RPMI7951 (cell line): ENCODE measurements around the gene LRRC63. TPM values are rescaled to one million over a fixed set of nuclear protein-coding genes. Genes with fewer than 3 reads are reported as not detected.
A peak's percentile ranks its signal among the peaks of the same experiment; 100 is the strongest.
"Not testable (repeated sequence)": the region's sequence is repeated elsewhere in the genome, so short reads cannot be mapped to it uniquely, and the experiment has no call there.

Experiments used
- DNase-seq: peaks from one replicate; pipeline ENCODE4 v3.0.0-alpha.2; 2012; ENCODE audit warnings: low read depth
- total RNA-seq: library from RNA; depleted of rRNA; stranded (reverse); fragments of >200 nt; shearing (Covaris generic); gene quantifications from 2 replicates; pipeline ENCODE4 v1.2.3, GENCODE V29; 2014

Gene LRRC63
- total RNA-seq, 1 experiment from 2014 or later, result 0.48 TPM

DNA sequence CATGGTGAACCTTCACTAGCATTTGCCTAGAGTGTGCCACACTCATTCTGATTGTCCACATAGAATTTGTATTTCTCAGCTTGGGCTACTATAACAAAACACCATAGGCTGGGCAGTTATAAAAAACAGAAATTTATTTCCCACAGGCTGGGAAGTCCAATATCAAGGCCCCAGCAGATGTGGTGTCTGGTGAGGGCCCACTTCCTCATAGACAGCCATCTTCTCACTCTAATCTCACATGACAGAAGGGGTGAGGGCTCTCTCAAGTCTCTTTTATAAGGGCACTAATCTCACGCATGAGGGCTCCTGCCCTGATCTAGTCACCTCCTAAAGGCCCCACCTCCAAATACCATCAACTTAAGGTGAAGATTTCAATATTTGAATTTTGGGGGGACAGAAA lies 53.6 kb downstream of the LRRC63 start:
- no peak for DNase-seq

- DNase-seq, result peak; percentile 2
These were observed 55.4 kb downstream of the LRRC63 start for GRCh38 chr13:46267166-46267565.

GRCh38 chr13:46270416-46270815 lies 58.7 kb downstream of the LRRC63 start:
- no peak for DNase-seq

- DNase-seq, result no peak
These were observed 62.5 kb downstream of the LRRC63 start for GRCh38 chr13:46274094-46274698.

- no peak for DNase-seq
These were observed 66.7 kb downstream of the LRRC63 start for GRCh38 chr13:46278474-46278873.

DNA sequence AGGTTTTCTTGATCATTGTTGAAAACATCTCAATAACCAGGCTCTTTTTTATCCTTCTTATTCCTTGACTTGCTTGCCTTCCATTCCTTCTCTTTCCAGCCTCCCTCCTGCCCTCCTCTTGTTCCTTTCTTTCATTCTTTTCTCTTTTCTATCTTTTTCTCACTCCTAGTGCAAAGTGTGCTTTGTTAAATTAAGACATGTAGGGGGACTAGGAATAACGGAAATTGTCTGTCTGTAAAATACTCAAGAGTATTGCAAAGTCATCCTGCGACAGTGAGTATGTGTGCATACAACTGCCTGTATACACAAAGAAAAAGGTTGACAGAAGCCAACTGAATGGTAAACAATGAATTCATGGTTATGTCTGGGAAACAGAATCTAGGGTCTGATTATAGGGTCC lies 70.1 kb downstream of the LRRC63 start:
- no peak for DNase-seq

GRCh38 chr13:46283912-46284824 lies 72.4 kb downstream of the LRRC63 start:
- not testable (repeated sequence) for DNase-seq

GRCh38 chr13:46286972-46287371 lies 75.2 kb downstream of the LRRC63 start:
- DNase-seq, result no peak

- peak; percentile 42 for DNase-seq
These were observed 77.0 kb downstream of the LRRC63 start for GRCh38 chr13:46288570-46289259.

DNA sequence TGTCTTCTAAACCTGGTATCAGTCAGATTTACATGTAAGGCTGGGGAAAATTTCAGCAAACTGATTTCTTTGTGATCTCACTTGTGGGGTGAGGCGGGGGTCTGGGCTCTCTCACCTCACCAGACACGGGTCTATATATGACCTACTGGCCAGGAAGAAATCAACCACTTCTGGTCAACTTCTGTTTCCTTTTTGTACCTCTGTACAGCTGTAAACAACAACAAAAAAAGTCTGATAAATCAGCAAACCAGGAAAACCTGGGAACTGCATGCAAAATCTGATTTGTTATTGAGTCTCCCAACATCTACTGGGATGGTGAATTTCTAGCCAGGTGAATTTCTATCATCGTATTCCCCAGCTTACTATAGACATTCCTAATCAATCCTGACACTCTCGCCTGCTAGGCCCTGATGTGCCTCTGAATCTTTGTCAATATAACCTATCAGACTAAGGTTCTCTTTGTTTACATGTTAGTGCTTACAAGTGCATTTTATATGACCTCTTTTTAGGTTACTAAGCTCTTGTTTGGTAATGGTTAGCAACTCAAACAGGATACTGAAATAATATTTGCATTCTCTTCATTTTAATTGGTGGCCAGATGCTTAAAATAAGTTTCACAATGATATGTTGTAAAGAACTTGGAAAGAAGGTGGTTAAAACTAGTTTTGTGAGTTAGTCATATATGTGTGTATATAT lies 77.7 kb downstream of the LRRC63 start:
- no peak for DNase-seq

DNA sequence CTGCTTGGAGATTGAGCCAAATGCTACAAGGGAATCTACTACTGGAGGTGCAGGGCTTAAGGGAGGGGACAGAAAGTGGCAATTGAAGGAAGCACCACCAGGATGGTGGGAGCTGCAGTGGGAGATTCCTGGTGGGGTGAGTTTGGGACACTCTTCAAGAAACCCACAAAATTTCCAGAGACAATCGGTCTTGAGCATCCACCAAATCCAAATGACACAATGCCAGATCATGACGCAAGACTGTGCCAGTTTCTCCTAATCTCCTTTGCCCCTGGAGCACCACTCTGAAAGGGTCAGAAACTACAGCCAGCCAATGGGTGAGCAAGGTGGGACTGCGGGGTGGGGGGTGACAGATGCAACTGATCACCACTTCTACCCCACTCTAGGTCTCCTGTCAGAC lies 78.7 kb downstream of the LRRC63 start:
- no peak for DNase-seq

- DNase-seq, result no peak
These were observed 81.7 kb downstream of the LRRC63 start for GRCh38 chr13:46293436-46293835.

GRCh38 chr13:46295491-46296114 lies 83.9 kb downstream of the LRRC63 start:
- no peak for DNase-seq

DNA sequence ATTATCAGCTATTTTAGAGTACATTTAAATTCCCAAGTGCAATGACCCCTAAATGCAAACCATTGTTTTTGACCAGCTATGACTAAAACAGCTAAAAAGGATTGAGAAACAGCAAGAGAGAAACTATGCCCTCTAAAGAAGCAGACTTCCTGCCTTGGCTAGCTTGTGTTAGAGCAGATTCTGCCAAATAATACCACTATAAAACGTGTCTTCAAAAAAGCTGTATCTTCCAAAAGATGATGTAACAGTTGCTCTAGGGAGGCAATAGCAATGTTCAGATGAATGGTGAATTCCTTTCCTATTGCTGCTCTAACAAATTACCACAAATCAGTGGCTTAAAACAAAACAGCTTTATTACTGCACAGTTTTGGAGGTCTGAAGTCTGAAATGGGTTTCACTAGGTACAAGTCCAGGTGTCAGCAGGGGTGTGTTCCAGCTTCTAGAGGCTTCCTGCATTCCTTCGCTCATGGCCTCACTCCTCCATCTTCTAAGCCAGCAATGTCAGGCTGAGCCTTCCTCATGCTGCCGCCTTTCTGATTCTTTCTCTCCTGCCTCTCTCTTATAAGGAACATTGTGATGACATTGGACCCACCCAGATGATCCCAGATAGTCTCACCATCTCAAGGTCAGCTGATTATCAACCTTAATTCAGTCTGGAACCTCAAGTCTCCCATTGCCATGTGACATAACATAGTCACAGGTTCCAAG lies 84.5 kb downstream of the LRRC63 start:
- peak; percentile 84 for DNase-seq

- peak; percentile 85 for DNase-seq
These were observed 85.2 kb downstream of the LRRC63 start for GRCh38 chr13:46296921-46297320.

- no peak for DNase-seq
These were observed 85.7 kb downstream of the LRRC63 start for GRCh38 chr13:46297361-46297811.

DNA sequence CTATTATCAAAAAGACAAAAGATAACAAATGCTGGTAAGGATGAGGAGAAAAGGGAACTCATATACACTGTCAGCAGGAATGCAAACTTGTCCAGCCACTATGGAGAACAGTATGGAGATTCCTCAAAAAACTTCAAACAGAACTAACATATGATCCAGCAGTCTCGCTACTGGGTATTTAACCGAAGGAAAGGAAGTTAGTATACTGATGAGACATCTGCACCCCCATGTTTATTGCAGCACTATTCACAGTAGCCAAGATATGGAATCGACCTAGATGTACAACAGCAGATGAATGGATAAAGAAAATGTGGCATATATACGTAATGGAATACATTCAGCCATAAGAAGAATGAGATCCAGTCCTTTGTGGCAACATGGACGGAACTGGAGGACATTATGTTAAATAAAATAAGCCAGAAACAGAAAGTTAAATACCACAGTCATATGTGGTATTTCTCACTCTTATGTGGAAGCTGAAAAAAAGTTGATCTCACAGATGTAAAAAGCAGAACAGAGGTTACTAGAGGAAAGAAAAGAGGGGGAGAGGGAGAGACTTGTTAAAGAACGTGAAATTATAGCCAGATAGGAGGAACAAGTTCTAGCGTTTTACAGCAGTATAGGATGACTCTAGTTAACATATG lies 92.1 kb downstream of the LRRC63 start:
- no peak for DNase-seq

- DNase-seq, result no peak
These were observed 92.8 kb downstream of the LRRC63 start for GRCh38 chr13:46304546-46304945.

- peak; percentile 54 for DNase-seq
These were observed 95.8 kb downstream of the LRRC63 start for GRCh38 chr13:46307554-46307953.

GRCh38 chr13:46310066-46310465 lies 98.3 kb downstream of the LRRC63 start:
- DNase-seq, result no peak
